ENCODE results near the gene NLRX1. TPM values are rescaled to one million over a fixed set of nuclear protein-coding genes. Genes with fewer than 3 reads are reported as not detected.

NLRX1 gene, protein sequence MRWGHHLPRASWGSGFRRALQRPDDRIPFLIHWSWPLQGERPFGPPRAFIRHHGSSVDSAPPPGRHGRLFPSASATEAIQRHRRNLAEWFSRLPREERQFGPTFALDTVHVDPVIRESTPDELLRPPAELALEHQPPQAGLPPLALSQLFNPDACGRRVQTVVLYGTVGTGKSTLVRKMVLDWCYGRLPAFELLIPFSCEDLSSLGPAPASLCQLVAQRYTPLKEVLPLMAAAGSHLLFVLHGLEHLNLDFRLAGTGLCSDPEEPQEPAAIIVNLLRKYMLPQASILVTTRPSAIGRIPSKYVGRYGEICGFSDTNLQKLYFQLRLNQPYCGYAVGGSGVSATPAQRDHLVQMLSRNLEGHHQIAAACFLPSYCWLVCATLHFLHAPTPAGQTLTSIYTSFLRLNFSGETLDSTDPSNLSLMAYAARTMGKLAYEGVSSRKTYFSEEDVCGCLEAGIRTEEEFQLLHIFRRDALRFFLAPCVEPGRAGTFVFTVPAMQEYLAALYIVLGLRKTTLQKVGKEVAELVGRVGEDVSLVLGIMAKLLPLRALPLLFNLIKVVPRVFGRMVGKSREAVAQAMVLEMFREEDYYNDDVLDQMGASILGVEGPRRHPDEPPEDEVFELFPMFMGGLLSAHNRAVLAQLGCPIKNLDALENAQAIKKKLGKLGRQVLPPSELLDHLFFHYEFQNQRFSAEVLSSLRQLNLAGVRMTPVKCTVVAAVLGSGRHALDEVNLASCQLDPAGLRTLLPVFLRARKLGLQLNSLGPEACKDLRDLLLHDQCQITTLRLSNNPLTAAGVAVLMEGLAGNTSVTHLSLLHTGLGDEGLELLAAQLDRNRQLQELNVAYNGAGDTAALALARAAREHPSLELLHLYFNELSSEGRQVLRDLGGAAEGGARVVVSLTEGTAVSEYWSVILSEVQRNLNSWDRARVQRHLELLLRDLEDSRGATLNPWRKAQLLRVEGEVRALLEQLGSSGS
- total RNA-seq (2022) (16.7 and 18.9 TPM in 2 replicates), Bru-seq, nascent RNA (percentile 57 among the genes with signal in this experiment), BruChase-seq, experiment 1, labeled RNA remaining after a 6-hour chase (percentile 65 among the genes with signal in this experiment), BruChase-seq, experiment 2, labeled RNA remaining after a 2-hour chase (percentile 61 among the genes with signal in this experiment)
- long read RNA-seq, full-length matches to known transcripts = 13 of 51 reads
- long read RNA-seq, partial matches to known transcripts = 8 of 51 reads
- long read RNA-seq, other reads (novel, unspliced or antisense) = 30 of 51 reads

- TF ChIP-seq, protein P1, sequence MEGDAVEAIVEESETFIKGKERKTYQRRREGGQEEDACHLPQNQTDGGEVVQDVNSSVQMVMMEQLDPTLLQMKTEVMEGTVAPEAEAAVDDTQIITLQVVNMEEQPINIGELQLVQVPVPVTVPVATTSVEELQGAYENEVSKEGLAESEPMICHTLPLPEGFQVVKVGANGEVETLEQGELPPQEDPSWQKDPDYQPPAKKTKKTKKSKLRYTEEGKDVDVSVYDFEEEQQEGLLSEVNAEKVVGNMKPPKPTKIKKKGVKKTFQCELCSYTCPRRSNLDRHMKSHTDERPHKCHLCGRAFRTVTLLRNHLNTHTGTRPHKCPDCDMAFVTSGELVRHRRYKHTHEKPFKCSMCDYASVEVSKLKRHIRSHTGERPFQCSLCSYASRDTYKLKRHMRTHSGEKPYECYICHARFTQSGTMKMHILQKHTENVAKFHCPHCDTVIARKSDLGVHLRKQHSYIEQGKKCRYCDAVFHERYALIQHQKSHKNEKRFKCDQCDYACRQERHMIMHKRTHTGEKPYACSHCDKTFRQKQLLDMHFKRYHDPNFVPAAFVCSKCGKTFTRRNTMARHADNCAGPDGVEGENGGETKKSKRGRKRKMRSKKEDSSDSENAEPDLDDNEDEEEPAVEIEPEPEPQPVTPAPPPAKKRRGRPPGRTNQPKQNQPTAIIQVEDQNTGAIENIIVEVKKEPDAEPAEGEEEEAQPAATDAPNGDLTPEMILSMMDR (IDR thresholded peaks at IDR 0.05; ENCODE audit: unreplicated experiment) = peak; percentile 86
- Mint-ChIP-seq H3K27me3 (ENCODE audit: insufficient read depth, unreplicated experiment) (no peaks in the 10 kb centered on the region), H3K4me3 (ENCODE audit: unreplicated experiment) (peak within 1 kb of the TSS; percentile 82), H3K27ac (ENCODE audit: low read depth, unreplicated experiment) (peak within 1 kb of the TSS; percentile 54), H3K4me1 (ENCODE audit: insufficient read depth, unreplicated experiment) (peaks cover 15% of the 10 kb centered on the region), H3K9me3 (ENCODE audit: unreplicated experiment) (no peaks in the 10 kb centered on the region), H3K36me3 (ENCODE audit: insufficient read depth, unreplicated experiment) (no peaks in the 10 kb centered on the region)
- CTCF ChIA-PET = interaction anchor here (0.5 to 5.4 kb wide), 22 partner anchors 8 to 302 kb away, joined by 3 to 43 read pairs (median 4); partner anchors contain the start of gene CBL
- intact Hi-C loops (cut with micrococcal nuclease) = loop anchor here (2.0 kb wide), 1 partner anchor 28 kb away; no protein-coding TSS in a partner anchor
- POLR2A ChIA-PET = interaction anchor here (0.6 to 3.8 kb wide), 14 partner anchors 9 to 969 kb away, joined by 3 to 21 read pairs (median 4); partner anchors contain the start of genes C2CD2L, CBL, DPAGT1 and HINFP
- BruUV-seq (replicated peaks) = TSS peak; percentile 46
- peak; percentile 85 for DNase-seq (ENCODE audit: unreplicated experiment)
Measured at GRCh38 chr11:119168471-119169281, at the start of gene NLRX1. TSS of gene NLRX1 (plus strand) at chr11:119168725. CDS start at chr11:119171404, 2,679 bp downstream.

DNA sequence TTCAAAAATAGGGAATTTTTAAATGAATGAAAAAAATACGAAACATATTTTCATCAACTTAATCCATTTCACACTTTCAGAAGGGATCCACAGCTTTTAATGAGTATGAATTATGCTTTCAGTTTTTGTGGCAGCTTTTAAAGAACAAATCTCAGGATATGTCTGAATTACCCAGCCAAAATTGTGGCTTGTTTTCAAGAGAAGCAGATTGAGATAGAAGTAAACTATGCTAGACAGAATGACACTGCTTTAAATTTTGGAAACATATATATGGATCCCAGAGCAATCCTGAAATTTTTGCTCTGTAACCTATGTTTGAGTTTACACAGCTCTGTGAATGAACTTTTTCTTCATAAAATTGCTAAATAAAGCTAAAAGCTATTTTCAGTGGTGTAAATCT lies 49.6 kb upstream of the NLRX1 start:
- intact Hi-C loops (cut with micrococcal nuclease) = no loop called here
- POLR2A ChIA-PET = interaction anchor here (0.6 to 6.7 kb wide), 5 partner anchors 13 to 121 kb away, joined by 3 to 149 read pairs (median 3); partner anchors contain the start of genes C2CD2L and DPAGT1
- BruUV-seq (replicated peaks) = no TSS peak
- CTCF ChIA-PET = interaction anchor here (0.6 to 1.3 kb wide), 5 partner anchors 9 to 78 kb away, joined by 3 to 5 read pairs (median 3); partner anchors contain the start of gene DPAGT1
- H3K36me3 Mint-ChIP-seq (ENCODE audit: insufficient read depth, unreplicated experiment) = peaks cover 36% of the 10 kb centered on the region
- no peak overlapping the region for H3K27ac Mint-ChIP-seq (ENCODE audit: low read depth, unreplicated experiment)
- no peak overlapping the region for H3K4me3 Mint-ChIP-seq (ENCODE audit: unreplicated experiment)
- peaks cover 25% of the 10 kb centered on the region for H3K4me1 Mint-ChIP-seq (ENCODE audit: insufficient read depth, unreplicated experiment)
- TF ChIP-seq, protein P1 (IDR thresholded peaks at IDR 0.05; ENCODE audit: unreplicated experiment) = no peak
- H3K9me3 Mint-ChIP-seq (ENCODE audit: unreplicated experiment) = no peaks in the 10 kb centered on the region
- DNase-seq (ENCODE audit: unreplicated experiment) = no peak
- H3K27me3 Mint-ChIP-seq (ENCODE audit: insufficient read depth, unreplicated experiment) = no peaks in the 10 kb centered on the region

DNA sequence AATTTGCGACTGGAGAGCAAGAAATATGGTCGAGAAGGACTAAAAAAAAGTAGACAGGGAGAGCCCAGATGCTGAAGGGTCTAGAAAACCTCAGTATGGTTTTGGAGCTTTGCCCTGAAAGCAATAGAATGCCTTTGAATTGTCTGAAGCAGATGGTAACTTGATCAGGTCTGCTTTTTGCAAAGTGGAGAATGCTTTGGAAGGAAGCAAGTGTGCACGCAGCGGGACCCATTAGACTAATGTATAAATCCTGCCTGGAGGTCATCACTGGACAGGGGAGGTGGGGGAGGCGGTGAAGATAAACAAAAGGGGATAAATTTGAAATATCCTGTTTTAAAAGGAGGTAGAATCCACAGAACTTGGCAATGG lies 47.9 kb upstream of the NLRX1 start:
- Mint-ChIP-seq H3K36me3 (ENCODE audit: insufficient read depth, unreplicated experiment) (peaks cover 31% of the 10 kb centered on the region), H3K4me1 (ENCODE audit: insufficient read depth, unreplicated experiment) (peaks cover 25% of the 10 kb centered on the region), H3K4me3 (ENCODE audit: unreplicated experiment) (peak overlapping the region; percentile 79), H3K9me3 (ENCODE audit: unreplicated experiment) (no peaks in the 10 kb centered on the region), H3K27ac (ENCODE audit: low read depth, unreplicated experiment) (peak overlapping the region; percentile 85), H3K27me3 (ENCODE audit: insufficient read depth, unreplicated experiment) (no peaks in the 10 kb centered on the region)
- ChIA-PET CTCF (interaction anchor here (0.7 to 1.5 kb wide), 6 partner anchors 11 to 203 kb away, joined by 3 to 6 read pairs (median 4); no protein-coding TSS in a partner anchor), POLR2A (interaction anchor here (0.6 to 6.7 kb wide), 18 partner anchors 8 to 493 kb away, joined by 3 to 149 read pairs (median 4); partner anchors contain the start of genes C2CD2L, CBL, DPAGT1 and HMBS)
- intact Hi-C loops (cut with micrococcal nuclease) = loop anchor here (1.0 to 2.0 kb wide), 2 partner anchors 12 to 20 kb away; partner anchors contain the start of gene DPAGT1
- no peak for DNase-seq (ENCODE audit: unreplicated experiment)
- TF ChIP-seq, protein P1 (IDR thresholded peaks at IDR 0.05; ENCODE audit: unreplicated experiment) = no peak
- TSS peak; percentile 88 for BruUV-seq (replicated peaks)

Measured in MCF 10A (cell line).